Spleen (tissue), 7 donors: Measurements from ENCODE around the gene MIF.
"Not testable (repeated sequence)": the region's sequence is repeated elsewhere in the genome, so short reads cannot be mapped to it uniquely, and the experiment has no call there.

ENCODE experiments used
- CTCF ChIP-seq, 11 experiments: fragments of 200-600 bp in 7 of 11; fragments of 450-650 bp in 4 of 11; sonication (generic) in 4 of 11; IDR thresholded peaks in 8 of 11; conservative IDR thresholded peaks in 3 of 11; 1 replicate in 7 of 11; 2 replicates in 4 of 11; pipeline versions ENCODE4 v1.4.0 to v1.8.0; 2016 to 2021; ENCODE audit warnings: antibody characterized with exemption in 11 of 11, inconsistent platforms in 4 of 11, mild to moderate bottlenecking in 1 of 11
- POLR2A ChIP-seq, 3 donors: fragments of 450-650 bp; IDR thresholded peaks; one replicate each; pipeline ENCODE4 v1.5.1; 2017; ENCODE audit warnings: antibody characterized with exemption in 3 of 3, mild to moderate bottlenecking in 1 of 3
- POLR2AphosphoS5 ChIP-seq, 3 donors: sonication (generic); formaldehyde crosslinking; IDR thresholded peaks; one replicate each; pipeline ENCODE4 v1.5.1; 2017; ENCODE audit warnings: antibody characterized with exemption in 3 of 3
- donor health status: DM: no; HTN: no; CAD: no; lungs with moderate emphysema.
- donor health status: DM: no; HTN: no; CAD: no.
- donor health status: DM: no; HTN: no; CAD: no.

DNA sequence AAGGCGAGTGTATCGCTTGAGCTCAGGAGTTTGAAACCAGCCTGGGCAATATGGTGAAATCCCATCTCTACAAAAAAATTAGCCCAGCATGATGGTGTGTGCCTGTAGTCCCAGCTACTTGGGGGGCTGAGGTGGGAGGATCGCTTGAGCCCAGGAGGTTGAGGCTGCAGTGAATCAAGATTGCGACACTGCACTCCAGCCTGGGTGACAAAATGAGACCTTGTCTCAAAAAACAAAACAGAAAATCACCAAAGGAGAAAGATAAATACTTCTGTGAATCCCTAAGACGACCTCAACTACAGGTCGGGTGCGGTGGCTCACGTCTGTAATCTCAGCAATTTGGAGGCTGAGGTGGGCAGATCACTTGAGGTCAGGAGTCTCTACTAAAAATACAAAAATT lies 34.0 kb upstream of the MIF start:
- TF ChIP-seq CTCF (IDR thresholded peaks at IDR 0.05 in 8 of 11, conservative IDR thresholded peaks at IDR 0.05 in 3 of 11); POLR2AphosphoS5 (IDR thresholded peaks at IDR 0.05); POLR2A (IDR thresholded peaks at IDR 0.05): not testable (repeated sequence)
